Endothelial cell of umbilical vein (primary cell): ENCODE measurements around the gene COL16A1.

ENCODE experiments used
- EZH2 ChIP-seq: IDR thresholded peaks from 2 replicates; pipeline ENCODE4 v1.6.1; 2012; ENCODE audit warnings: borderline replicate concordance, low read depth, mild to moderate bottlenecking, moderate library complexity, low read length, inconsistent platforms; ENCODE audit not compliant: severe bottlenecking
- POLR2AphosphoS5 ChIP-seq: IDR thresholded peaks from 2 replicates; pipeline ENCODE4 v1.6.1; 2012; ENCODE audit warnings: low read depth, mild to moderate bottlenecking, control low read depth, low read length, moderate library complexity; ENCODE audit not compliant: insufficient read depth
- TF ChIP-seq, protein P1 (sequence below), 2 donors: IDR thresholded peaks; 1 replicate in 1 of 2; 2 replicates in 1 of 2; pipeline ENCODE4 v1.5.1; 2011; ENCODE audit warnings: low read length in 2 of 2, mild to moderate bottlenecking in 2 of 2, moderate library complexity in 2 of 2, control low read depth in 1 of 2, inconsistent platforms in 1 of 2, low read depth in 1 of 2; ENCODE audit not compliant: insufficient read depth in 1 of 2; ENCODE audit errors: extremely low read depth in 1 of 2
- TF ChIP-seq, protein P2 (sequence below): IDR thresholded peaks from 2 replicates; pipeline ENCODE4 v1.6.1; 2011; ENCODE audit not compliant: insufficient read depth, insufficient read length

DNA sequence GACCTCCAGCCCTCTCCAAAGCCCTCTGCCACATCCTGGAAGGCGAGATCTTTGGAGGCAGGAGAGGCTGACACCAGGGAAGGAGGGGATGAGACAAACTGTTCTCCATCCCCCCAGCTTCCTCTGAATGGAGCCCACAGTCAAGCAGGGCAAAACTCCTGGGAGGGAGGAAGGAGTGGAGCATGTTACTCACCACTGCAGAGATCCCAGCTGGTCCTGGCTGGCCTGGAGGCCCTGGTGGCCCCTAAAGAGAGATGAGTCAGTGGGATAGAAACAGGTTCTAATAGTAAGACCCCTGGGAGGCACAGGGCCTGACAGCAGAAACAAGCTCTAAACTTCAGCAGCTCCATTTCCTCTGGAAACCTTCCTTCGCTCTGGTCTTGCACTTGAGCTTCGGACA is 45.1 kb downstream of the COL16A1 start:
- no peak for TF ChIP-seq EZH2
- TF ChIP-seq, protein P1, sequence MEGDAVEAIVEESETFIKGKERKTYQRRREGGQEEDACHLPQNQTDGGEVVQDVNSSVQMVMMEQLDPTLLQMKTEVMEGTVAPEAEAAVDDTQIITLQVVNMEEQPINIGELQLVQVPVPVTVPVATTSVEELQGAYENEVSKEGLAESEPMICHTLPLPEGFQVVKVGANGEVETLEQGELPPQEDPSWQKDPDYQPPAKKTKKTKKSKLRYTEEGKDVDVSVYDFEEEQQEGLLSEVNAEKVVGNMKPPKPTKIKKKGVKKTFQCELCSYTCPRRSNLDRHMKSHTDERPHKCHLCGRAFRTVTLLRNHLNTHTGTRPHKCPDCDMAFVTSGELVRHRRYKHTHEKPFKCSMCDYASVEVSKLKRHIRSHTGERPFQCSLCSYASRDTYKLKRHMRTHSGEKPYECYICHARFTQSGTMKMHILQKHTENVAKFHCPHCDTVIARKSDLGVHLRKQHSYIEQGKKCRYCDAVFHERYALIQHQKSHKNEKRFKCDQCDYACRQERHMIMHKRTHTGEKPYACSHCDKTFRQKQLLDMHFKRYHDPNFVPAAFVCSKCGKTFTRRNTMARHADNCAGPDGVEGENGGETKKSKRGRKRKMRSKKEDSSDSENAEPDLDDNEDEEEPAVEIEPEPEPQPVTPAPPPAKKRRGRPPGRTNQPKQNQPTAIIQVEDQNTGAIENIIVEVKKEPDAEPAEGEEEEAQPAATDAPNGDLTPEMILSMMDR (IDR thresholded peaks at IDR 0.05; ENCODE audit: extremely low read depth in 1 of 2, insufficient read depth in 1 of 2, low read depth in 1 of 2, low read length in 2 of 2), result no peak
- TF ChIP-seq, protein P2, sequence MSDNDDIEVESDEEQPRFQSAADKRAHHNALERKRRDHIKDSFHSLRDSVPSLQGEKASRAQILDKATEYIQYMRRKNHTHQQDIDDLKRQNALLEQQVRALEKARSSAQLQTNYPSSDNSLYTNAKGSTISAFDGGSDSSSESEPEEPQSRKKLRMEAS, result no peak
- no peak for TF ChIP-seq POLR2AphosphoS5
